ENCODE measurements around the gene KCNIP3.
"Not testable (repeated sequence)": the region's sequence is repeated elsewhere in the genome, so short reads cannot be mapped to it uniquely, and the experiment has no call there.

Gene KCNIP3

GRCh38 chr2:95345563-95346230 is 48.5 kb downstream of the KCNIP3 start:
- in situ Hi-C loops (cut with HindIII; ENCODE audit: low sequenced_read_pairs), result no loop called here

GRCh38 chr2:95346231-95346737 is 49.1 kb downstream of the KCNIP3 start:
- in situ Hi-C loops (cut with HindIII; ENCODE audit: low sequenced_read_pairs), result no loop called here

- in situ Hi-C loops (cut with HindIII; ENCODE audit: low sequenced_read_pairs), result no loop called here
These were observed 49.9 kb downstream of the KCNIP3 start for GRCh38 chr2:95346738-95347671.

GRCh38 chr2:95347681-95348608 is 50.8 kb downstream of the KCNIP3 start:
- in situ Hi-C loops (cut with HindIII; ENCODE audit: low sequenced_read_pairs), result no loop called here

GRCh38 chr2:95348609-95349567 is 51.7 kb downstream of the KCNIP3 start:
- in situ Hi-C loops (cut with HindIII; ENCODE audit: low sequenced_read_pairs), result no loop called here

GRCh38 chr2:95349568-95350322 is 52.6 kb downstream of the KCNIP3 start:
- in situ Hi-C loops (cut with HindIII; ENCODE audit: low sequenced_read_pairs), result no loop called here

- in situ Hi-C loops (cut with HindIII; ENCODE audit: low sequenced_read_pairs), result no loop called here
These were observed 53.2 kb downstream of the KCNIP3 start for GRCh38 chr2:95350368-95350767.

- in situ Hi-C loops (cut with HindIII; ENCODE audit: low sequenced_read_pairs), result no loop called here
These were observed 53.8 kb downstream of the KCNIP3 start for GRCh38 chr2:95350774-95351597.

- in situ Hi-C loops (cut with HindIII; ENCODE audit: low sequenced_read_pairs), result no loop called here
These were observed 54.4 kb downstream of the KCNIP3 start for GRCh38 chr2:95351598-95351915.

- in situ Hi-C loops (cut with HindIII; ENCODE audit: low sequenced_read_pairs), result no loop called here
These were observed 55.3 kb downstream of the KCNIP3 start for GRCh38 chr2:95352310-95353054.

GRCh38 chr2:95353055-95353575 is 56.0 kb downstream of the KCNIP3 start:
- in situ Hi-C loops (cut with HindIII; ENCODE audit: low sequenced_read_pairs), result no loop called here

- in situ Hi-C loops (cut with HindIII; ENCODE audit: low sequenced_read_pairs), result no loop called here
These were observed 56.7 kb downstream of the KCNIP3 start for GRCh38 chr2:95353613-95354468.

- in situ Hi-C loops (cut with HindIII; ENCODE audit: low sequenced_read_pairs), result no loop called here
These were observed 57.3 kb downstream of the KCNIP3 start for GRCh38 chr2:95354469-95354901.

- in situ Hi-C loops (cut with HindIII; ENCODE audit: low sequenced_read_pairs), result no loop called here
These were observed 57.8 kb downstream of the KCNIP3 start for GRCh38 chr2:95354925-95355324.

GRCh38 chr2:95355486-95355885 is 58.3 kb downstream of the KCNIP3 start:
- in situ Hi-C loops (cut with HindIII; ENCODE audit: low sequenced_read_pairs), result not testable (repeated sequence)
